K562 (cell line): ENCODE results near the gene SLC4A5. TPM values are rescaled to one million over a fixed set of nuclear protein-coding genes. Genes with fewer than 3 reads are reported as not detected.

Experiments
- E2F3 ChIP-seq: fragments of 250-450 bp; sonication (Bioruptor Pico); IDR thresholded peaks from 2 replicates; pipeline ENCODE4 v1.4.0; 2020; ENCODE audit warnings: mild to moderate bottlenecking
- NFE2 ChIP-seq: IDR thresholded peaks from 2 replicates; pipeline ENCODE4 v1.6.1; 2014; ENCODE audit warnings: antibody characterized with exemption, low read depth
- PHF8 ChIP-seq: fragments of 200-600 bp; sonication (generic); IDR thresholded peaks from 2 replicates; pipeline ENCODE4 v1.6.1; 2012; ENCODE audit warnings: mixed run types, mild to moderate bottlenecking, inconsistent platforms, low read length, moderate library complexity, borderline replicate concordance
- SAFB ChIP-seq: fragments of 200-400 bp; formaldehyde crosslinking; IDR thresholded peaks from 2 replicates; pipeline ENCODE4 v1.6.1; 2017; ENCODE audit warnings: low read depth, low read length, borderline replicate concordance
- polyA plus RNA-seq, 8 experiments: library from polyadenylated mRNA; depleted of rRNA in 4 of 8; stranded (reverse) in 5 of 8; unstranded in 3 of 8; fragments of >200 nt; fragmentation: Nextera tagmentation in 2 of 8; fragmentation: Illumina TruSeq in 1 of 8; extraction: Ambion mirVana in 2 of 8; extraction: Trizol in 1 of 8; gene quantifications; 2 replicates each; pipeline versions ENCODE4 v1.2.1 to v1.2.3, GENCODE V29; 2011 to 2014; ENCODE audit warnings: inconsistent platforms in 1 of 8, missing spikeins in 1 of 8
- total RNA-seq, 7 experiments: library from RNA; depleted of rRNA in 6 of 7; stranded (reverse); fragments of >200 nt in 6 of 7; fragmentation: Illumina TruSeq in 2 of 7; extraction: Trizol in 2 of 7; gene quantifications; 2 replicates each; pipeline versions ENCODE4 v1.2.1 to v1.2.3, GENCODE V29; 2011 to 2021; ENCODE audit warnings: low replicate concordance in 1 of 7
- TF ChIP-seq, protein P1 (sequence below), 2 experiments: fragments of 450-650 bp in 1 of 2; sonication (generic) in 1 of 2; formaldehyde crosslinking in 1 of 2; IDR thresholded peaks; 2 replicates each; pipeline versions ENCODE4 v1.7.1 to v1.9.0; 2016 to 2022; ENCODE audit warnings: inconsistent platforms in 1 of 2, mild to moderate bottlenecking in 1 of 2, missing genetic modification reagents in 1 of 2
- TF ChIP-seq, protein P2 (sequence below): fragments of 250-450 bp; sonication (Bioruptor Pico); IDR thresholded peaks from 2 replicates; pipeline ENCODE4 v1.8.0; 2022; ENCODE audit warnings: inconsistent platforms, mild to moderate bottlenecking, moderate library complexity, borderline replicate concordance
- TF ChIP-seq, protein P3 (sequence below): sonication (generic); formaldehyde crosslinking; IDR thresholded peaks from 2 replicates; pipeline ENCODE4 v1.8.0; 2023; ENCODE audit warnings: mild to moderate bottlenecking, missing genetic modification reagents
- TF ChIP-seq, protein P4 (sequence below), 2 experiments: fragments of 200-800 bp in 1 of 2; sonication (Bioruptor generic) in 1 of 2; sonication (generic) in 1 of 2; formaldehyde crosslinking in 1 of 2; IDR thresholded peaks in 1 of 2; conservative IDR thresholded peaks in 1 of 2; 2 replicates each; pipeline versions ENCODE4 v1.5.0 to v1.6.1; 2016 to 2020; ENCODE audit warnings: missing compliant biosample characterization in 1 of 2, missing genetic modification characterization in 1 of 2, missing genetic modification reagents in 1 of 2
- TF ChIP-seq, protein P5 (sequence below): fragments of 250-450 bp; sonication (Bioruptor Pico); IDR thresholded peaks from 2 replicates; pipeline ENCODE4 v1.8.0; 2022; ENCODE audit warnings: inconsistent platforms

The SLC4A5 gene
- total and polyA plus RNA-seq, 9 of the 15 experiments (the other 6 are each of a cell fraction or from before 2014, with no cell fraction given): 0.03 to 0.77 (median 0.14) TPM; not detected in 1

DNA sequence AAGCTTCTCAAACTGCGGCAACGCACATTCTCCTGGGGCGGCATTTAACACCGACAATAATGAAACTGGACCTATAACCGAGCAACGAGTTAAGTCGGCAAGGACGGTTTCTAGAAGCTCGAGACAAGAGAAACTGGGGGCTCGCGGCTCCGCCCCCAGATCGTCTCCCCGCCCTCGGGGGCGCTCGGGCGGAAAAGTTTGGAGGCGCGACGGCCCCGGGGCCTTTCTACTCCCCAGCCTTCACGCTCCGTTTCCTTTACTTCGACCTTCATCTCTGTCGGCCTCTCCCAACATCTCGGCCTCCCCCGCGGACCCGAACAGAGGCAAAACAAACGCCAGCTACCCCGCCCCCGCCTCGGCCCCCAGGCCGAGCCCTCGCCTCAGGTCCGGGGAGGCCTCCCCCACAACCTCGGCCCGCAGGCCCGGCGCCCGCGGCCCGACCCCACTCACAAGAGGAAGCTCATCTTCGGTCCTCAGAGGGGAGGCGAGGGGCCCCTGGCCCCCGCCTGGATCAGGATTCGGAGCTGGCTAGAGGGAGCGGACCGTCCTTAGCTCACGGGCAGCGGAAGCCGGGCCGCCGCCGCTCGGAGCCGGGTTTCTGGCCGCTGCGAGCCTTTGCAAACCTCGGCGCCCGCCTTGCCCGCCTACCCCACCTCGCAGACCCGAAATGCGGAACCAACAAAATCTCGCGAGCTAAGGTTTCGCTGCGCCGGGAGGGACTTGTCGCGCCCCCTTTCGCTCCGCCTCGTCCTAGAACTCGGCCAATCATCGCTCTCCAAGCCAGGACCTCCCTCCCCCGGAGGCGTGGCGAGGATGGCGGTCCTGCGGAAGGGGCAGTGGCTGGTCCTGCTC is 164.8 kb downstream of the SLC4A5 start, which contains the start of gene MOB1A (continued):
- TF ChIP-seq, protein P1, sequence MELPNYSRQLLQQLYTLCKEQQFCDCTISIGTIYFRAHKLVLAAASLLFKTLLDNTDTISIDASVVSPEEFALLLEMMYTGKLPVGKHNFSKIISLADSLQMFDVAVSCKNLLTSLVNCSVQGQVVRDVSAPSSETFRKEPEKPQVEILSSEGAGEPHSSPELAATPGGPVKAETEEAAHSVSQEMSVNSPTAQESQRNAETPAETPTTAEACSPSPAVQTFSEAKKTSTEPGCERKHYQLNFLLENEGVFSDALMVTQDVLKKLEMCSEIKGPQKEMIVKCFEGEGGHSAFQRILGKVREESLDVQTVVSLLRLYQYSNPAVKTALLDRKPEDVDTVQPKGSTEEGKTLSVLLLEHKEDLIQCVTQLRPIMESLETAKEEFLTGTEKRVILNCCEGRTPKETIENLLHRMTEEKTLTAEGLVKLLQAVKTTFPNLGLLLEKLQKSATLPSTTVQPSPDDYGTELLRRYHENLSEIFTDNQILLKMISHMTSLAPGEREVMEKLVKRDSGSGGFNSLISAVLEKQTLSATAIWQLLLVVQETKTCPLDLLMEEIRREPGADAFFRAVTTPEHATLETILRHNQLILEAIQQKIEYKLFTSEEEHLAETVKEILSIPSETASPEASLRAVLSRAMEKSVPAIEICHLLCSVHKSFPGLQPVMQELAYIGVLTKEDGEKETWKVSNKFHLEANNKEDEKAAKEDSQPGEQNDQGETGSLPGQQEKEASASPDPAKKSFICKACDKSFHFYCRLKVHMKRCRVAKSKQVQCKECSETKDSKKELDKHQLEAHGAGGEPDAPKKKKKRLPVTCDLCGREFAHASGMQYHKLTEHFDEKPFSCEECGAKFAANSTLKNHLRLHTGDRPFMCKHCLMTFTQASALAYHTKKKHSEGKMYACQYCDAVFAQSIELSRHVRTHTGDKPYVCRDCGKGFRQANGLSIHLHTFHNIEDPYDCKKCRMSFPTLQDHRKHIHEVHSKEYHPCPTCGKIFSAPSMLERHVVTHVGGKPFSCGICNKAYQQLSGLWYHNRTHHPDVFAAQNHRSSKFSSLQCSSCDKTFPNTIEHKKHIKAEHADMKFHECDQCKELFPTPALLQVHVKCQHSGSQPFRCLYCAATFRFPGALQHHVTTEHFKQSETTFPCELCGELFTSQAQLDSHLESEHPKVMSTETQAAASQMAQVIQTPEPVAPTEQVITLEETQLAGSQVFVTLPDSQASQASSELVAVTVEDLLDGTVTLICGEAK (IDR thresholded peaks at IDR 0.05): 0 out of 2 replicates have a peak, but pooled peaks have one; percentile 22
- TF ChIP-seq, protein P1 (CRISPR knock-in tag; IDR thresholded peaks at IDR 0.05): no peak
- TF ChIP-seq SAFB (no peak), E2F3 (CRISPR knock-in tag) (0 out of 2 replicates have a peak, but pooled peaks have one; percentile 8), NFE2 (no peak), PHF8 (peak; percentile 96)
- TF ChIP-seq, protein P2, sequence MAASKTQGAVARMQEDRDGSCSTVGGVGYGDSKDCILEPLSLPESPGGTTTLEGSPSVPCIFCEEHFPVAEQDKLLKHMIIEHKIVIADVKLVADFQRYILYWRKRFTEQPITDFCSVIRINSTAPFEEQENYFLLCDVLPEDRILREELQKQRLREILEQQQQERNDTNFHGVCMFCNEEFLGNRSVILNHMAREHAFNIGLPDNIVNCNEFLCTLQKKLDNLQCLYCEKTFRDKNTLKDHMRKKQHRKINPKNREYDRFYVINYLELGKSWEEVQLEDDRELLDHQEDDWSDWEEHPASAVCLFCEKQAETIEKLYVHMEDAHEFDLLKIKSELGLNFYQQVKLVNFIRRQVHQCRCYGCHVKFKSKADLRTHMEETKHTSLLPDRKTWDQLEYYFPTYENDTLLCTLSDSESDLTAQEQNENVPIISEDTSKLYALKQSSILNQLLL (CRISPR knock-in tag): no peak
- TF ChIP-seq, protein P3, sequence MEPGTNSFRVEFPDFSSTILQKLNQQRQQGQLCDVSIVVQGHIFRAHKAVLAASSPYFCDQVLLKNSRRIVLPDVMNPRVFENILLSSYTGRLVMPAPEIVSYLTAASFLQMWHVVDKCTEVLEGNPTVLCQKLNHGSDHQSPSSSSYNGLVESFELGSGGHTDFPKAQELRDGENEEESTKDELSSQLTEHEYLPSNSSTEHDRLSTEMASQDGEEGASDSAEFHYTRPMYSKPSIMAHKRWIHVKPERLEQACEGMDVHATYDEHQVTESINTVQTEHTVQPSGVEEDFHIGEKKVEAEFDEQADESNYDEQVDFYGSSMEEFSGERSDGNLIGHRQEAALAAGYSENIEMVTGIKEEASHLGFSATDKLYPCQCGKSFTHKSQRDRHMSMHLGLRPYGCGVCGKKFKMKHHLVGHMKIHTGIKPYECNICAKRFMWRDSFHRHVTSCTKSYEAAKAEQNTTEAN (CRISPR knock-in tag): no peak
- TF ChIP-seq, protein P4, sequence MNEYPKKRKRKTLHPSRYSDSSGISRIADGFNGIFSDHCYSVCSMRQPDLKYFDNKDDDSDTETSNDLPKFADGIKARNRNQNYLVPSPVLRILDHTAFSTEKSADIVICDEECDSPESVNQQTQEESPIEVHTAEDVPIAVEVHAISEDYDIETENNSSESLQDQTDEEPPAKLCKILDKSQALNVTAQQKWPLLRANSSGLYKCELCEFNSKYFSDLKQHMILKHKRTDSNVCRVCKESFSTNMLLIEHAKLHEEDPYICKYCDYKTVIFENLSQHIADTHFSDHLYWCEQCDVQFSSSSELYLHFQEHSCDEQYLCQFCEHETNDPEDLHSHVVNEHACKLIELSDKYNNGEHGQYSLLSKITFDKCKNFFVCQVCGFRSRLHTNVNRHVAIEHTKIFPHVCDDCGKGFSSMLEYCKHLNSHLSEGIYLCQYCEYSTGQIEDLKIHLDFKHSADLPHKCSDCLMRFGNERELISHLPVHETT (CRISPR knock-in tag; conservative IDR thresholded peaks at IDR 0.05 in 1 of 2, IDR thresholded peaks at IDR 0.05 in 1 of 2): no peak
- TF ChIP-seq, protein P5, sequence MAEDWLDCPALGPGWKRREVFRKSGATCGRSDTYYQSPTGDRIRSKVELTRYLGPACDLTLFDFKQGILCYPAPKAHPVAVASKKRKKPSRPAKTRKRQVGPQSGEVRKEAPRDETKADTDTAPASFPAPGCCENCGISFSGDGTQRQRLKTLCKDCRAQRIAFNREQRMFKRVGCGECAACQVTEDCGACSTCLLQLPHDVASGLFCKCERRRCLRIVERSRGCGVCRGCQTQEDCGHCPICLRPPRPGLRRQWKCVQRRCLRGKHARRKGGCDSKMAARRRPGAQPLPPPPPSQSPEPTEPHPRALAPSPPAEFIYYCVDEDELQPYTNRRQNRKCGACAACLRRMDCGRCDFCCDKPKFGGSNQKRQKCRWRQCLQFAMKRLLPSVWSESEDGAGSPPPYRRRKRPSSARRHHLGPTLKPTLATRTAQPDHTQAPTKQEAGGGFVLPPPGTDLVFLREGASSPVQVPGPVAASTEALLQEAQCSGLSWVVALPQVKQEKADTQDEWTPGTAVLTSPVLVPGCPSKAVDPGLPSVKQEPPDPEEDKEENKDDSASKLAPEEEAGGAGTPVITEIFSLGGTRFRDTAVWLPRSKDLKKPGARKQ: no peak
